Natural killer cell (primary cell): ENCODE measurements around the gene COX6A1. TPM values are rescaled to one million over a fixed set of nuclear protein-coding genes. Genes with fewer than 3 reads are reported as not detected.

Experiments
- ATAC-seq, 3 donors: fragments of 150-1000 bp in 2 of 3; fragments of 200-7000 bp in 1 of 3; cut with Tn5 transposase; 1 replicate in 1 of 3; 2 replicates in 2 of 3; pipeline ENCODE4 v1.10.0; 2021; ENCODE audit warnings: mild to moderate bottlenecking in 2 of 3, moderate library complexity in 2 of 3
- DNase-seq, 2 donors: peaks; one replicate each; pipeline versions ENCODE4 v3.0.0 to v3.0.0-alpha.2; 2013 to 2021; ENCODE audit warnings: mixed read lengths in 1 of 2
- H3K27ac ChIP-seq: one replicate; pipeline ENCODE4 v1.5.1; 2013; ENCODE audit warnings: mild to moderate bottlenecking, low read length
- H3K27me3 ChIP-seq: one replicate; pipeline ENCODE4 v1.6.1; 2013; ENCODE audit warnings: low read length; ENCODE audit not compliant: control insufficient read depth, insufficient read depth
- H3K36me3 ChIP-seq: one replicate; pipeline ENCODE4 v1.6.1; 2013; ENCODE audit warnings: low read length; ENCODE audit not compliant: control insufficient read depth, insufficient read depth
- H3K4me1 ChIP-seq: one replicate; pipeline ENCODE4 v1.6.1; 2013; ENCODE audit warnings: low read length; ENCODE audit not compliant: control insufficient read depth, insufficient read depth
- H3K4me3 ChIP-seq: one replicate; pipeline ENCODE4 v1.5.1; 2013; ENCODE audit warnings: low read length
- H3K9me3 ChIP-seq: one replicate; pipeline ENCODE4 v1.6.1; 2013; ENCODE audit warnings: low read length; ENCODE audit not compliant: control insufficient read depth, insufficient read depth
- H3K27ac Mint-ChIP-seq, 2 donors: one replicate each; pipeline ENCODE4 v1.8.0; 2022; ENCODE audit warnings: mild to moderate bottlenecking in 2 of 2, mixed read lengths in 2 of 2, moderate library complexity in 1 of 2
- H3K27me3 Mint-ChIP-seq, 2 donors: one replicate each; pipeline ENCODE4 v1.8.0; 2022; ENCODE audit warnings: low read depth in 2 of 2, mixed read lengths in 2 of 2
- H3K36me3 Mint-ChIP-seq: one replicate; pipeline ENCODE4 v1.8.0; 2022; ENCODE audit warnings: mixed read lengths
- H3K4me1 Mint-ChIP-seq, 2 donors: one replicate each; pipeline ENCODE4 v1.8.0; 2022; ENCODE audit warnings: mixed read lengths in 2 of 2
- H3K4me3 Mint-ChIP-seq: one replicate; pipeline ENCODE4 v1.8.0; 2022; ENCODE audit warnings: mild to moderate bottlenecking, moderate library complexity, mixed read lengths
- H3K9me3 Mint-ChIP-seq, 2 donors: one replicate each; pipeline ENCODE4 v1.8.0; 2022; ENCODE audit warnings: mixed read lengths in 2 of 2
- CTCF ChIP-seq: fragments of 200-600 bp; IDR thresholded peaks from one replicate; pipeline ENCODE4 v1.8.0; 2022; ENCODE audit warnings: antibody characterized with exemption
- WGBS: methylation state at CpG from one replicate; pipeline ENCODE4 v1.1.7; 2013; ENCODE audit warnings: missing lambda C conversion rate; ENCODE audit not compliant: insufficient coverage; 5-methylcytosine and 5-hydroxymethylcytosine counted together
- intact Hi-C: fragments of 100-400 bp; cut with micrococcal nuclease; formaldehyde crosslinking; loops from one replicate; pipeline ENCODE4 v1.14.2; 2022
- total RNA-seq, 4 donors: library from RNA; stranded (reverse); fragments of 120-200 nt in 1 of 4; gene quantifications; one replicate each; pipeline versions ENCODE4 v1.2.3 to v1.2.4, GENCODE V29; 2013 to 2022

The COX6A1 gene
- total RNA-seq, 3 donors from 2014 or later (not counting 1 experiment from before 2014, with no cell fraction given) = 152 to 189 (median 163) TPM

GRCh38 chr12:120465756-120466155 lies 27.8 kb downstream of the COX6A1 start:
- Histone ChIP-seq H3K4me1 (peaks cover 32% of the 10 kb centered on the region), H3K9me3 (no peaks in the 10 kb centered on the region), H3K4me3 (no peak overlapping the region), H3K27ac (no peak overlapping the region), H3K27me3 (no peaks in the 10 kb centered on the region), H3K36me3 (peaks cover 58% of the 10 kb centered on the region)
- no peak for TF ChIP-seq CTCF
- no peaks in the 10 kb centered on the region for H3K9me3 Mint-ChIP-seq
- DNase-seq = no peak
- peaks cover 45 to 55% of the 10 kb centered on the region in 2 donors for H3K4me1 Mint-ChIP-seq
- no peak for ATAC-seq
- H3K27me3 Mint-ChIP-seq = no peaks in the 10 kb centered on the region
- H3K36me3 Mint-ChIP-seq = peaks cover 14% of the 10 kb centered on the region
- 49% methylated on average over 2 of the region's 5 CpGs for WGBS
- intact Hi-C loops = loop anchor here (1.0 kb wide), 1 partner anchor 26 kb away; no protein-coding TSS in a partner anchor
- H3K27ac Mint-ChIP-seq = peak overlapping the region; percentile 76 to 91
- H3K4me3 Mint-ChIP-seq = no peak overlapping the region

GRCh38 chr12:120466560-120467315 lies 28.8 kb downstream of the COX6A1 start:
- intact Hi-C loops = loop anchor here (1.0 kb wide), 1 partner anchor 27 kb away; no protein-coding TSS in a partner anchor
- peaks cover 49% of the 10 kb centered on the region for H3K36me3 ChIP-seq
- H3K4me3 Mint-ChIP-seq = peak overlapping the region; percentile 35

GRCh38 chr12:120467439-120467838 lies 29.5 kb downstream of the COX6A1 start:
- Histone ChIP-seq H3K36me3 (peaks cover 42% of the 10 kb centered on the region), H3K27ac (no peak overlapping the region), H3K9me3 (no peaks in the 10 kb centered on the region), H3K27me3 (no peaks in the 10 kb centered on the region), H3K4me1 (peaks cover 41% of the 10 kb centered on the region), H3K4me3 (no peak overlapping the region)
- no peak for ATAC-seq
- intact Hi-C loops = no loop called here
- H3K27ac Mint-ChIP-seq = peak overlapping the region; percentile 91 to 97
- peak overlapping the region; percentile 95 for H3K4me3 Mint-ChIP-seq
- 96% methylated on average over 6 of the region's 6 CpGs for WGBS
- no peak for DNase-seq
- no peaks in the 10 kb centered on the region for H3K27me3 Mint-ChIP-seq
- no peak for TF ChIP-seq CTCF
- H3K36me3 Mint-ChIP-seq = peaks cover 14% of the 10 kb centered on the region
- H3K9me3 Mint-ChIP-seq = no peaks in the 10 kb centered on the region
- H3K4me1 Mint-ChIP-seq = peaks cover 58 to 68% of the 10 kb centered on the region in 2 donors

More at GRCh38 chr12:120466560-120467315, 28.8 kb downstream of the COX6A1 start:
- Mint-ChIP-seq H3K4me1 (peaks cover 51 to 61% of the 10 kb centered on the region in 2 donors), H3K9me3 (no peaks in the 10 kb centered on the region), H3K27ac (peak overlapping the region; percentile 76 to 91), H3K36me3 (peaks cover 14% of the 10 kb centered on the region), H3K27me3 (no peaks in the 10 kb centered on the region)
- Histone ChIP-seq H3K9me3 (no peaks in the 10 kb centered on the region), H3K27ac (no peak overlapping the region), H3K27me3 (no peaks in the 10 kb centered on the region), H3K4me1 (peaks cover 40% of the 10 kb centered on the region), H3K4me3 (no peak overlapping the region)
- WGBS = 73% methylated on average over 8 of the region's 8 CpGs
- peak; percentile 53 for TF ChIP-seq CTCF
- ATAC-seq (no peak), DNase-seq (peak in 1 of 2 donors; percentile 71)
